AG04449 (cell line): ENCODE results near the gene SYTL1.

Source experiments
- CTCF ChIA-PET: fragments of 350-600 bp; formaldehyde crosslinking; extraction: SDS; loops from one replicate; lab custom pipeline; 2021; ENCODE audit warnings: antibody characterized with exemption; lab: Yijun Ruan, JAX
- POLR2A ChIA-PET: fragments of 400-600, 350-600 bp; formaldehyde crosslinking; extraction: SDS; loops from one replicate; lab custom pipeline; 2020; ENCODE audit warnings: antibody characterized with exemption, inconsistent platforms; lab: Yijun Ruan, JAX
- DNase-seq: peaks from one replicate; pipeline ENCODE4 v3.0.0-alpha.2; 2010; ENCODE audit warnings: low read depth, low spot score
- H3K4me3 ChIP-seq: 2 replicates; pipeline ENCODE4 v1.5.1; 2011; ENCODE audit warnings: low read depth, mild to moderate bottlenecking, control low read depth, low read length
- TF ChIP-seq, protein P1 (sequence below): IDR thresholded peaks from one replicate; pipeline ENCODE4 v1.5.1; 2011; ENCODE audit warnings: mild to moderate bottlenecking, moderate library complexity, low read length, control low read depth, inconsistent platforms; ENCODE audit not compliant: insufficient read depth; ENCODE audit errors: missing control alignments

The SYTL1 gene

DNA sequence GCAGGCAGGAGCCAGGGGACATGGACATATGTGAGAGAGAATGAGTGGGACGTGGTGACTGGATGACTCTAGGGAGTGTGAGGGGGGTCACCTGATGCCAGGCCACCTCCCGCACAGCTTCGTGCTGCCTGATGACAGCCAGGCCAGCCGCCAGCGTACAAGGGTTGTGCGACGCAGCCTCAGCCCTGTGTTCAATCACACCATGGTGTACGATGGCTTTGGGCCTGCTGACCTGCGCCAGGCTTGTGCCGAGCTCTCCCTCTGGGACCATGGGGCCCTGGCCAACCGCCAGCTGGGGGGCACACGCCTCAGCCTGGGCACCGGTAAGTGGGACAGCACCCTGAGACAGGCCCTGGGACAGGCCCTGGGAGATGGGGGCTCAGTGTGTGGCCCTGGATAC lies 11.3 kb downstream of the SYTL1 start:
- ChIA-PET CTCF (interaction anchor here (1.6 to 12.1 kb wide), 4 partner anchors 13 to 251 kb away, joined by 3 to 187 read pairs (median 92); partner anchors contain the start of gene MAP3K6), POLR2A (interaction anchor here (0.9 to 1.4 kb wide), 2 partner anchors 12 to 15 kb away, joined by 3 read pairs; no protein-coding TSS in a partner anchor)
- DNase-seq, result no peak
- no peak overlapping the region for H3K4me3 ChIP-seq
- TF ChIP-seq, protein P1, sequence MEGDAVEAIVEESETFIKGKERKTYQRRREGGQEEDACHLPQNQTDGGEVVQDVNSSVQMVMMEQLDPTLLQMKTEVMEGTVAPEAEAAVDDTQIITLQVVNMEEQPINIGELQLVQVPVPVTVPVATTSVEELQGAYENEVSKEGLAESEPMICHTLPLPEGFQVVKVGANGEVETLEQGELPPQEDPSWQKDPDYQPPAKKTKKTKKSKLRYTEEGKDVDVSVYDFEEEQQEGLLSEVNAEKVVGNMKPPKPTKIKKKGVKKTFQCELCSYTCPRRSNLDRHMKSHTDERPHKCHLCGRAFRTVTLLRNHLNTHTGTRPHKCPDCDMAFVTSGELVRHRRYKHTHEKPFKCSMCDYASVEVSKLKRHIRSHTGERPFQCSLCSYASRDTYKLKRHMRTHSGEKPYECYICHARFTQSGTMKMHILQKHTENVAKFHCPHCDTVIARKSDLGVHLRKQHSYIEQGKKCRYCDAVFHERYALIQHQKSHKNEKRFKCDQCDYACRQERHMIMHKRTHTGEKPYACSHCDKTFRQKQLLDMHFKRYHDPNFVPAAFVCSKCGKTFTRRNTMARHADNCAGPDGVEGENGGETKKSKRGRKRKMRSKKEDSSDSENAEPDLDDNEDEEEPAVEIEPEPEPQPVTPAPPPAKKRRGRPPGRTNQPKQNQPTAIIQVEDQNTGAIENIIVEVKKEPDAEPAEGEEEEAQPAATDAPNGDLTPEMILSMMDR, result no peak

DNA sequence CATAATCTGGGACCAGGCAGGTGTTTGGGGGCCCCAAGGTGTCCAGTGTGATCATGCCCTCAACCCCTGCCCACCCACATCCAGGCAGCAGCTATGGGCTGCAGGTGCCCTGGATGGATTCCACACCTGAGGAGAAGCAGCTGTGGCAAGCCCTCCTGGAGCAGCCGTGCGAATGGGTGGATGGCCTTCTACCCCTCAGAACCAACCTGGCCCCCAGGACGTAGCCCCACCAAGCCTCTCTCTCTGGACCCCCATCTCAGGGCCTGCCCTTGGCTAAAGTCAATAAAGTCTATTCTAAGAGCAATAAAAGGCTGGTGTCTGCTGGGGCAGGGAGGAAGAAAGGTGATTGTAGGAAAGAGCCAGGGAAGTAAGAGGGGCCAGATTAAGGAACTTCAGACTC lies 11.8 kb downstream of the SYTL1 start:
- CTCF ChIA-PET, result interaction anchor here (1.6 to 12.1 kb wide), 4 partner anchors 12 to 251 kb away, joined by 3 to 187 read pairs (median 92); partner anchors contain the start of gene MAP3K6
- POLR2A ChIA-PET, result interaction anchor here (0.9 to 1.4 kb wide), 2 partner anchors 12 to 15 kb away, joined by 3 read pairs; no protein-coding TSS in a partner anchor
- TF ChIP-seq, protein P1, result no peak
- DNase-seq, result no peak
- H3K4me3 ChIP-seq, result no peak overlapping the region

DNA sequence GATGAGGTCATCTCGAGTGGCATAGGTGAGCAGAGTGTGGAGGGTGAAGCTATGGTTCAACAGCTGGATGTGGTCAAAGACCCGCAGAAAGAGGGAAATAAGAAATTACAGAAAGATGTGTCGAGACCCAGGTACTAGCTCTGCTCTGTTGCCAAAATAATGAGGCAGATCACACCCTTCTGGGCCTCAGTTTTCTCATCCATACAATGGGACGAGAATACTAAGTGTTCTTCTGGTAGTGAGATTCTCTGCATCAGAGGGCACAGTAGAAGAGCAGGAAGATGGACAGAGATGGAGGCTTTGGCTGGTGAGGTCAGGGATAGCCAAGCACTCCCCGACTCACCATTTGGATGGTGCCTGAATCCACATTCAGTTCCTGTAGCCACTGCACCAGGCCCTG lies 13.9 kb downstream of the SYTL1 start:
- H3K4me3 ChIP-seq, result no peak overlapping the region
- ChIA-PET CTCF (interaction anchor here (0.9 to 12.1 kb wide), 8 partner anchors 10 to 319 kb away, joined by 3 to 187 read pairs (median 71); partner anchors contain the start of genes AHDC1, MAP3K6 and SYTL1), POLR2A (interaction anchor here (0.5 to 1.1 kb wide), 2 partner anchors 10 to 56 kb away, joined by 3 read pairs; no protein-coding TSS in a partner anchor)
- DNase-seq, result no peak
- TF ChIP-seq, protein P1, result no peak

DNA sequence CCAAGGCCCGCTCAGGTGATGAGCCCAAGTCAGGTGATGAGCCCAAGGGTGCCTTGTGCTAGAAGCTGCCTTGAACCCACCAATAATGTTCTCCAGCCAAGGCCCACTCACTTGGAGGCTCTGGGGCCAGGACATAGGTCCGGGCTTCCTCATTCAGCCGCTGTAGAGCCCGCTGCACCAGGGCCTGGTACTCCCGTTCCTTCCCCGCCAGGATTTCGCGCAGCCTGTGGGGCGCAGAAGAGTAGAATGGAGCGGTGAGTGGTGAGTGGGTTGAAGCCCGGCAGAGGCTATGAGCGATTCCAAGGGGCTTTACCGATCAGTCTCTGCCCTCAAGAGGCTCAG lies 14.4 kb downstream of the SYTL1 start:
- TF ChIP-seq, protein P1, result no peak
- H3K4me3 ChIP-seq, result no peak overlapping the region
- CTCF ChIA-PET, result interaction anchor here (3.7 to 12.1 kb wide), 7 partner anchors 10 to 250 kb away, joined by 18 to 187 read pairs (median 89); partner anchors contain the start of genes AHDC1, MAP3K6 and SYTL1
- DNase-seq, result no peak
- POLR2A ChIA-PET, result interaction anchor here (1.1 kb wide), 1 partner anchor 9 kb away, joined by 3 read pairs; no protein-coding TSS in a partner anchor

DNA sequence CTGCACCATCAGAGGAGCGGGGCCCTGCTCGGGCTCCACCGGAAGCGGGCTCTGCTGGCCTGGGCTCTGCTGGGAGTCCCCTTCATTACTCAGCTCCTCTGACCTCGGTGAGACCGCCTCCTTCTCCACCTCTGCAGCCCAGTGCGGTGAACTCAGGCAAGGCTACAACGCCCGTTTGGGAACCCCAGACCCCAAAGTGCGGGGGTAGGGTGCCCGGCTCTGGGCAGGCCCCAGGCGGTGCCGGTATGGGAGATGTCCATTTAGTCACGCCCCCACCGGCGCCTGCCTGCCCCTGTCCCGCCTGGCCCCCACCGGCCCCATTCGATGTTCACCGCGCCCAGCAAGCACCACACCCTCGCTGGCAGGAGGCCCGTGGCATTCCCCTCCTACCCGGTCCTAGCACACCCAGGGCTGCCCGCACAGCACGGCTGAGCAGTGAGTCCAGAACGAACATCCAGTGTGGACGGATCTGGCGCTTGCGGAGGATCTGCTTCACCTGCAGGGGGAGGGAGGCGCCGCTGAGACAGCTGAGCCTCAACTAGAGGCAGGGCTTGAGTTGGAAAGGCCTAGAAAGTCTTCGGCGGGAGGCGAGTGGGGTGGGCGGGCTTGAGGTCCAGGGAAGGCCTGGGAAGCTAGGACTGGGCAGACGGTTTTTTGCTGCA lies 14.9 kb downstream of the SYTL1 start:
- POLR2A ChIA-PET, result interaction anchor here (1.1 kb wide), 1 partner anchor 9 kb away, joined by 3 read pairs; no protein-coding TSS in a partner anchor
- DNase-seq, result no peak
- CTCF ChIA-PET, result interaction anchor here (0.5 to 12.1 kb wide), 29 partner anchors 8 to 313 kb away, joined by 3 to 187 read pairs (median 8); partner anchors contain the start of genes AHDC1, CD164L2, FCN3 and MAP3K6
- TF ChIP-seq, protein P1, result no peak
- H3K4me3 ChIP-seq, result no peak overlapping the region

DNA sequence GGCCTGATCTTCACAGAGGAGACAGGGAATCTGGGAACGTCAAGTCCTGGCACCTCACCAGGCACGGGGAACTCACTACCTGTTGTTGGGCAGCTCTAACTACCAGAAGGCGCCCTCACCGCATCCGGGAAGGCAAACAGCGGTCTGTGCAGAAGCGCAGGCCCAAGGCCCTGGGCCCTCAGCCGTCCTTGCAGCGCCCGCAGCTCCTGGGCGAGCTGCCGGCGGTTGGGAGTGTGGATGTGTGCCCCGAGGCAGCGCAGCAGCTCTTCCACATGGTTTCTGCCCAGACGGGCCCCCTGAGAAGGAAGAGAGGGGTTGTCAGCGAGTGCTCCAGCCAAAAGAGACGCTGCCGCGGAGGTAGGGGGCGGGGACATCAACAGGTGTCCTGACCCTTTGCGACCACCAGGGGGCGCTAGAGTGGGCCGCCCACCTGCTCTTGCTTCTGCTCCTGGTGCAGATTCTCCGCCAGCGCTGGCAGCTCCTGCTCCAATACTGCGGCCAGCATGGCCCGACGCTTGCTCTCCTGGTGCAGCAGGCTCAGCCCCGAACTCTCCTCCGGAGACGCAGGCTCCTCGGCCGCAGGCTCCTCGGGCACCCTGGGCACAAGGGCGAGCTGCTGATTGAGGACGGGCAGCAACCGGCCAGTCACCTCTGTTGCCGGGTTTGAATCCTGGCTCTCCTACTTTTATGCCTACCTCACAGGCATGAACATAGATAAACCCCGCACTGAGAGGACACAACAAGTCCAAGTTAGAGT lies 15.6 kb downstream of the SYTL1 start:
- TF ChIP-seq, protein P1, result peak; percentile 92
- no peak for DNase-seq
- CTCF ChIA-PET, result interaction anchor here (0.5 to 12.1 kb wide), 32 partner anchors 9 to 312 kb away, joined by 3 to 187 read pairs (median 6); partner anchors contain the start of genes AHDC1, CD164L2, FCN3 and MAP3K6
- POLR2A ChIA-PET, result no interaction called here
- no peak overlapping the region for H3K4me3 ChIP-seq
